Activated CD4-positive, alpha-beta T cell treated with anti-CD3 and anti-CD28 coated beads for 48 hours (primary cell): Measurements from ENCODE around the gene AGT.
"Not testable (repeated sequence)": the region's sequence is repeated elsewhere in the genome, so short reads cannot be mapped to it uniquely, and the experiment has no call there.

Experiments
- DNase-seq: peaks from one replicate; pipeline ENCODE4 v3.0.0-alpha.2; 2020

Gene AGT

GRCh38 chr1:230706887-230707731 lies 6.8 kb downstream of the AGT start:
- no peak for DNase-seq

- DNase-seq: no peak
These were observed 7.8 kb downstream of the AGT start for GRCh38 chr1:230706020-230706699.

- no peak for DNase-seq
These were observed 8.5 kb downstream of the AGT start for GRCh38 chr1:230705289-230706019.

GRCh38 chr1:230704830-230705229 lies 9.1 kb downstream of the AGT start:
- no peak for DNase-seq

- DNase-seq: no peak
These were observed 10.1 kb downstream of the AGT start for GRCh38 chr1:230703679-230704385.

GRCh38 chr1:230702934-230703678 lies 10.8 kb downstream of the AGT start:
- DNase-seq: no peak

- DNase-seq: no peak
These were observed 11.8 kb downstream of the AGT start for GRCh38 chr1:230701895-230702768.

- no peak for DNase-seq
These were observed 12.5 kb downstream of the AGT start for GRCh38 chr1:230701434-230701833.

- DNase-seq: no peak
These were observed 13.8 kb downstream of the AGT start for GRCh38 chr1:230700132-230700531.

- no peak for DNase-seq
These were observed 14.2 kb downstream of the AGT start for GRCh38 chr1:230699716-230700115.

GRCh38 chr1:230698964-230699363 lies 15.0 kb downstream of the AGT start:
- DNase-seq: not testable (repeated sequence)

- no peak for DNase-seq
These were observed 15.8 kb downstream of the AGT start for GRCh38 chr1:230698130-230698529.

GRCh38 chr1:230696722-230697437 lies 17.0 kb downstream of the AGT start:
- DNase-seq: no peak

GRCh38 chr1:230696218-230696617 lies 17.7 kb downstream of the AGT start:
- DNase-seq: no peak

GRCh38 chr1:230694991-230695390 lies 18.9 kb downstream of the AGT start:
- DNase-seq: no peak

GRCh38 chr1:230694464-230694863 lies 19.5 kb downstream of the AGT start:
- no peak for DNase-seq

- no peak for DNase-seq
These were observed 20.1 kb downstream of the AGT start for GRCh38 chr1:230693777-230694176.

- no peak for DNase-seq
These were observed 20.7 kb downstream of the AGT start for GRCh38 chr1:230693221-230693620.

GRCh38 chr1:230691615-230692014 lies 22.3 kb downstream of the AGT start:
- no peak for DNase-seq

GRCh38 chr1:230690101-230690500 lies 23.8 kb downstream of the AGT start:
- no peak for DNase-seq

GRCh38 chr1:230686747-230687146 lies 27.2 kb downstream of the AGT start:
- DNase-seq: no peak
